GM12801 (cell line): ENCODE results near the gene DSG1.

ENCODE experiments used
- TF ChIP-seq, protein P1 (sequence below): IDR thresholded peaks from one replicate; pipeline ENCODE4 v1.5.1; 2011; ENCODE audit warnings: control low read depth; ENCODE audit not compliant: insufficient read length; ENCODE audit errors: extremely low read depth

Gene DSG1

GRCh38 chr18:31278609-31279071 lies 39.3 kb upstream of the DSG1 start:
- TF ChIP-seq, protein P1, sequence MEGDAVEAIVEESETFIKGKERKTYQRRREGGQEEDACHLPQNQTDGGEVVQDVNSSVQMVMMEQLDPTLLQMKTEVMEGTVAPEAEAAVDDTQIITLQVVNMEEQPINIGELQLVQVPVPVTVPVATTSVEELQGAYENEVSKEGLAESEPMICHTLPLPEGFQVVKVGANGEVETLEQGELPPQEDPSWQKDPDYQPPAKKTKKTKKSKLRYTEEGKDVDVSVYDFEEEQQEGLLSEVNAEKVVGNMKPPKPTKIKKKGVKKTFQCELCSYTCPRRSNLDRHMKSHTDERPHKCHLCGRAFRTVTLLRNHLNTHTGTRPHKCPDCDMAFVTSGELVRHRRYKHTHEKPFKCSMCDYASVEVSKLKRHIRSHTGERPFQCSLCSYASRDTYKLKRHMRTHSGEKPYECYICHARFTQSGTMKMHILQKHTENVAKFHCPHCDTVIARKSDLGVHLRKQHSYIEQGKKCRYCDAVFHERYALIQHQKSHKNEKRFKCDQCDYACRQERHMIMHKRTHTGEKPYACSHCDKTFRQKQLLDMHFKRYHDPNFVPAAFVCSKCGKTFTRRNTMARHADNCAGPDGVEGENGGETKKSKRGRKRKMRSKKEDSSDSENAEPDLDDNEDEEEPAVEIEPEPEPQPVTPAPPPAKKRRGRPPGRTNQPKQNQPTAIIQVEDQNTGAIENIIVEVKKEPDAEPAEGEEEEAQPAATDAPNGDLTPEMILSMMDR = no peak

GRCh38 chr18:31280502-31280901 lies 37.5 kb upstream of the DSG1 start:
- TF ChIP-seq, protein P1 = no peak

DNA sequence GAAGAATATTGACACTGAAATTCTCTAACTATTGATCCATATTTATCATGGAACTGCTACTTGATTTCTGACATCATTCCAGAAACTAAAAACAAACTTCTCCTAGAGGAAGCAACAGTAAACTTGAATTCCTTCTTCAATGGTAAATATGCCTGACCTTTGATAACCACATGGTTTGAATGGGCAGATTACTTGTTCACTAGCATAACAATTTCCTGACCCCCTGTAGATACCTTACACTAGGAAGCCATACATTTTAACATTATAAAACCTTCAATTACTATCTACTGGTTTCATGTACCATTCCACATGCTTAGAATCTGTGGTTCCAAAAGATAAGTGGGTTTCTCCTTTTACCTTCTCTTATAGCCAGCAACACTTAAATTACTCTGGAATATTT lies 36.5 kb upstream of the DSG1 start:
- TF ChIP-seq, protein P1 = no peak

GRCh38 chr18:31291688-31292087 lies 26.3 kb upstream of the DSG1 start:
- TF ChIP-seq, protein P1 = no peak

DNA sequence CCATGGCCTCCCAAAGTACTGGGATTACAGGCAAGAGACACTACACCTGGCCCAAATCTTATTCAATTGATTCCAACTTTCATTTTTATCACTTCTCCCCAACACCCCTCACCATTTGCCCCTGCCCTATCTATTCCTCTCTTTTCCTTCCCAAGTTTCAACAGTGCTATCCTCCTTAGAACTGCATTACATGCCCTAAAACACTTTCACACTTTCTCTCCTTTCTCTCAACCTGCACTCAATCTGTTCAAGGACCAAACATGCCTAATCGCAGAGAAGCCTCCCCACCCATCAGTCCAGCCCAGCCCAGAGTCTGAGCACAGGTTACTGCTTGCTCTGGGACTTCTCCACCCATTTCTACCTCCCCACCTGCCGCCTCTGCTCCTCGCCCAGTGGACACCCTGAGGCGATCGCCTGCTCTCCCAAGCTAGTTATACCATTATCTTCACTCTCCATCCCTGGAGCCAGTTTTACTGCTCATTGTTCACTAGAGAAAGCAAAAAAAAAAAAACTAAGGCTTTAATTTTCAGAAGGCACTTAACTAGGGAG lies 23.7 kb upstream of the DSG1 start:
- TF ChIP-seq, protein P1 = no peak

DNA sequence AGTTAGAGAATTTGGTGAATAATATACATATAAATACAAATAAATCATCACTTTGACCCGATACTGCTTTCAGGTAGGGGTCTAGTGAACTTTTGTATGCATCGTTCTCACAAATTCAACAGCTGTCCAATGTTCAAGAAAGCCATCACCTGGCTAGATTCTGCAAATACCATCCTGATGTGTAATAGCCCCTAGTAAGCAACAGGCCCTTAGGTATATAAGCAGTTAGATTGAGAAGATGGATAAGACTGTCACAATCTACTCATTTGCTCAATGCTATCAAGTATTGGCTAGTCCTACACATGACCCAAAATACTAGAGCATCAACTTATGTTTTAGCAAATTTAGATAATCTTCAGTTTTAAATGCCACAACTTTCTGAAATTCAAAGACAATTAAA lies 20.7 kb upstream of the DSG1 start:
- TF ChIP-seq, protein P1 = no peak

- TF ChIP-seq, protein P1 = no peak
Observed at GRCh38 chr18:31301201-31301655, 16.7 kb upstream of the DSG1 start.

GRCh38 chr18:31302991-31303390 lies 15.0 kb upstream of the DSG1 start:
- TF ChIP-seq, protein P1 = no peak
